ENCODE data around the gene GLYAT.

Gene GLYAT

DNA sequence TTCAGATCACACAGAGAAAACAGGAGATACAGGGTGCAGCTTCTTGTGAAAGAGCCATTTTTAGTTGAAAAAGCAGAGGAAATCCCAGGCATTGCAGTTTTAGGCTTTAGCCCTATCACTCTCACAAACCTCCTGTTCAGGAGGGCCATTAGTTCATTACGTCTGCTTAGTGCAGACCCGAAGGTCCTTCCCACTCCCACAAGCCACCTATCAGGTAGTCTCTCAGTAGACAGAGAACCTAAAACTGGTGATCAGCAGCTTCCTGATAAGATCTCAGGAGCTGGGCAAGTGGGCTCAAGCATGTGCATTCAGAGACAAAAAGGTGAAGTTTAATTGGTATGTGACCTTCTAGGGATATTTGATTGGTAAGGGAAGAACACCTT is 4.3 kb downstream of the GLYAT start:
- no peak overlapping the region for H3K4me3 ChIP-seq (ENCODE audit: low read depth, low read length)
- DNase-seq = no peak
- H3K27me3 ChIP-seq (replicated peaks) = no peaks in the 10 kb centered on the region
- TF ChIP-seq, protein P1, sequence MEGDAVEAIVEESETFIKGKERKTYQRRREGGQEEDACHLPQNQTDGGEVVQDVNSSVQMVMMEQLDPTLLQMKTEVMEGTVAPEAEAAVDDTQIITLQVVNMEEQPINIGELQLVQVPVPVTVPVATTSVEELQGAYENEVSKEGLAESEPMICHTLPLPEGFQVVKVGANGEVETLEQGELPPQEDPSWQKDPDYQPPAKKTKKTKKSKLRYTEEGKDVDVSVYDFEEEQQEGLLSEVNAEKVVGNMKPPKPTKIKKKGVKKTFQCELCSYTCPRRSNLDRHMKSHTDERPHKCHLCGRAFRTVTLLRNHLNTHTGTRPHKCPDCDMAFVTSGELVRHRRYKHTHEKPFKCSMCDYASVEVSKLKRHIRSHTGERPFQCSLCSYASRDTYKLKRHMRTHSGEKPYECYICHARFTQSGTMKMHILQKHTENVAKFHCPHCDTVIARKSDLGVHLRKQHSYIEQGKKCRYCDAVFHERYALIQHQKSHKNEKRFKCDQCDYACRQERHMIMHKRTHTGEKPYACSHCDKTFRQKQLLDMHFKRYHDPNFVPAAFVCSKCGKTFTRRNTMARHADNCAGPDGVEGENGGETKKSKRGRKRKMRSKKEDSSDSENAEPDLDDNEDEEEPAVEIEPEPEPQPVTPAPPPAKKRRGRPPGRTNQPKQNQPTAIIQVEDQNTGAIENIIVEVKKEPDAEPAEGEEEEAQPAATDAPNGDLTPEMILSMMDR (IDR thresholded peaks at IDR 0.05; ENCODE audit: low read depth, low read length, missing control alignments) = no peak
- H3K27ac ChIP-seq = no peak overlapping the region
- no peaks in the 10 kb centered on the region for H3K36me3 ChIP-seq (replicated peaks)
- in situ Hi-C loops (cut with HindIII; ENCODE audit: low pct_ligation_motif_present, low sequenced_read_pairs) = no loop called here

DNA sequence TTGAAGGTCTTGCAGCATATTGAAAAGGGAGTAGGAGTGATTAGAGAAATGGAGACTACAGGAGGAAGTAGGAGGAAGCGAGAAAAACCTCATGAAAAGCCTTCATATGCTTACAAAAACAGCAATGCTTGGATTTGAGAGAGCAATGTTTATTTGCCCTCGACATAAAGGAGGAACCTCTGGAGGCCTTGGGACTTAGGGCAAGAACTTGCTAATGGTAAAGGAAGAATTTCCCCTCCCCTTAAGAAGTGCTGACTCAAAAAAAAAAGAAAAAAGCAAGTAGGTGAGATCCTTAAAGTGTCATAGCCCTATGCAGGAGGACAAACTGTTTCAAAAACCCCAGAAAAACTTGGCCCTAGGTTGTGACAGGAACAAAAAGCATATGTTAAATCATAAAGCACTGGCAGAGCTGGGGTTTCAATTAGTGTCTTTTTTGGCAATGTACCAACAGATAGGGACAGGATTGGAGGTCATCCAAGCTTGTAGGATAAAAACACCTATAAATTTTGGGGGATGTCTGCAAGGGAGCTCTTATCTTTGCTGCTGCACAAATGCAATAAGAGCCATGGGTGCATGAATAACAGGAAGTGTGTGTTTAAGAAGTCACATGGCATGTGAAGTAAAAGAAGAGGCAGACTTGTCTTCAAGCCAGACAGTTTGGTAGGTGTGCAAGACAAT is 4.9 kb downstream of the GLYAT start:
- Histone ChIP-seq H3K27me3 (replicated peaks) (no peaks in the 10 kb centered on the region), H3K4me3 (ENCODE audit: low read depth, low read length) (no peak overlapping the region), H3K36me3 (replicated peaks) (no peaks in the 10 kb centered on the region), H3K27ac (no peak overlapping the region)
- DNase-seq = no peak
- TF ChIP-seq, protein P1 (IDR thresholded peaks at IDR 0.05; ENCODE audit: low read depth, low read length, missing control alignments) = no peak
- in situ Hi-C loops (cut with HindIII; ENCODE audit: low pct_ligation_motif_present, low sequenced_read_pairs) = no loop called here

DNA sequence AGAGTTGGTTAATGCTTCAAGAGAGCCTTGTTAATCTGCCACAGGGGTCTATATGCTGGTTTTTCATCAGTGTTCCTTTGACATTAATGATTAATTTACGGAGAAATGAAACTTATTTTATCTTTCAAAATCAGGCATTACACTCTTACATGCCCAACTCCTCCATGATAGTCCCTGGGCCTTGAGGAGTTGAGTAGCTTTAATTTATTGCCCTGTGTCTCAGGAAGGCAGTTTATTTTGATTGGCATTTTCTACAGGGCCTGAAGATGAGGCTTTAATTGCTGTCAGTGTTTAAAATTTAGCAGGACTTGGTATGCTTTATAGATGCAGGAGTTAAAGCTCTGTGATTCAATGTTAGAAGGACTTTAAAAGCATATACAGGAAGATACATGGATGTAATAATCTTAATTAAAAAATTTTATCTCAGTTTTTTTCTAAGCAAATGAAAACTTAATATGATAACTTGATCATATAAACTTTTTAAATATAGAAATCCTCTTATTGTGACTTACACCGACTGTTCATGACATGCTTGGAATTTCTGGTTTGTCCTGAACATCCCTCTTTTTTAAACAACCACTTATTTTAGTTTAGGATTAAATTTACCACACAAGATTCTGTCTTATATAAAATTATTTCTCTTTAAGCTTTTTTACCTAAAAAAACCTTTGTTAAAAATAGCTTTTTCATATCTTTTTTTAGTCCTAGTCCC is 12.2 kb downstream of the GLYAT start:
- no peak overlapping the region for H3K27ac ChIP-seq
- DNase-seq = no peak

DNA sequence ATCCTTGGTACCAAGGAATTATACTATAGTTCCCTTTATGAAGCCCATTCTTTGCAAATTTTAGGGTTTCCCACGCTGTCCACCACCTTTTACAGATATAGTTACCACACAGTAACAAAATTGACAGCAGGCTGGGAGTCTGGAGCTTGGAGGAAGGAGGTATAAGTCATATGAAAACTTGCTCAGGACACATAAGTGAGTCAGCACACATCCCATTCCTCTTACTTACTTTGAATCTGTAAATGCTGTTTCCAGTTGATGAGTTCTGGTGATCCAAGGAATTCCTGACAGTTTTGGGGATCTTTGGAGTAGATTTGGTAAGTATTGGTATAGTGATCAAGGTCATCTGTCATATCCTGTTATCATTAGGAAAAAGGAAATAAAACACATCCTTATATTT is 19.2 kb downstream of the GLYAT start:
- Histone ChIP-seq H3K27ac (no peak overlapping the region), H3K27me3 (replicated peaks) (no peaks in the 10 kb centered on the region), H3K36me3 (replicated peaks) (no peaks in the 10 kb centered on the region), H3K4me3 (ENCODE audit: low read depth, low read length) (no peak overlapping the region)
- TF ChIP-seq, protein P1 (IDR thresholded peaks at IDR 0.05; ENCODE audit: low read depth, low read length, missing control alignments) = no peak
- in situ Hi-C loops (cut with HindIII; ENCODE audit: low pct_ligation_motif_present, low sequenced_read_pairs) = no loop called here
- no peak for DNase-seq

More for the DNA sequence above, 12.2 kb downstream of the GLYAT start:
- H3K27me3 ChIP-seq (replicated peaks) = no peaks in the 10 kb centered on the region
- no peaks in the 10 kb centered on the region for H3K36me3 ChIP-seq (replicated peaks)
- in situ Hi-C loops (cut with HindIII; ENCODE audit: low pct_ligation_motif_present, low sequenced_read_pairs) = no loop called here
- no peak overlapping the region for H3K4me3 ChIP-seq (ENCODE audit: low read depth, low read length)
- TF ChIP-seq, protein P1 (IDR thresholded peaks at IDR 0.05; ENCODE audit: low read depth, low read length, missing control alignments) = no peak

DNA sequence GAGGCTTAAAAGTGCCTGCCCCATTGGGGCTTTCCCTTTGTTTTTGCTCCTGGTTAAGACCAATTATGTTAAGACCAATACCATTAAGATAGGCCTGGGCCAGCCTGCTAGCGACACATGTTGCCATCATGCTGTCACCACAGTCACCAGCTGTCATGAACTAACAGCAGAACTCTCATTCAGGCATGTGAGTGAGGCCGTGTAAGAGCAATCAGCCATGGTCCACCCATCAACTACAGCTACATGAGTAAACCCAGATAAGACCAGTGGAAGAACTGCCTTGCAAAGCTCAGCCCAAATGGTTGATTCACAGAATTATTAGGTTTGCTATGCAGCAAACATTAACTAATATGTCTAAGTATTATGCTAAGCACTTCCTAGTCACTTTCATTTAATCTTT is 19.9 kb downstream of the GLYAT start:
- no peaks in the 10 kb centered on the region for H3K36me3 ChIP-seq (replicated peaks)
- in situ Hi-C loops (cut with HindIII; ENCODE audit: low pct_ligation_motif_present, low sequenced_read_pairs) = no loop called here
- TF ChIP-seq, protein P1 (IDR thresholded peaks at IDR 0.05; ENCODE audit: low read depth, low read length, missing control alignments) = no peak
- no peak overlapping the region for H3K27ac ChIP-seq
- H3K27me3 ChIP-seq (replicated peaks) = no peaks in the 10 kb centered on the region
- H3K4me3 ChIP-seq (ENCODE audit: low read depth, low read length) = no peak overlapping the region
- DNase-seq = no peak

Measured in brain microvascular endothelial cell (primary cell).